A549 (cell line): ENCODE results near the gene NHERF1. TPM values are rescaled to one million over a fixed set of nuclear protein-coding genes. Genes with fewer than 3 reads are reported as not detected.

ENCODE experiments used
- ATAC-seq, 2 experiments: fragments of 200-7000 bp in 1 of 2; fragments of >200 bp in 1 of 2; cut with Nextera tagmentation in 1 of 2; cut with Tn5 transposase in 1 of 2; 3 replicates each; pipeline versions ENCODE4 v1.8.0 to v1.9.1; 2018 to 2020; ENCODE audit warnings: mild to moderate bottlenecking in 1 of 2, moderate library complexity in 1 of 2
- CTCF ChIA-PET: fragments of 300-600 bp; sonication (Branson Sonifier 250); formaldehyde crosslinking; extraction: SDS; loops from one replicate; lab custom pipeline; 2021; ENCODE audit warnings: antibody characterized with exemption, inconsistent platforms; lab: Yijun Ruan, JAX
- POLR2A ChIA-PET: fragments of 350-600 bp; formaldehyde crosslinking; extraction: SDS; loops from one replicate; lab custom pipeline; 2021; ENCODE audit warnings: antibody characterized with exemption, inconsistent platforms; lab: Yijun Ruan, JAX
- DNase-seq, 2 experiments: peaks; one replicate each; pipeline versions ENCODE4 v3.0.0 to v3.0.0-alpha.2; 2011 to 2016; ENCODE audit warnings: low read depth in 1 of 2, low spot score in 1 of 2
- FAIRE-seq: peaks from 2 replicates; lab custom pipeline; 2011; peaks lifted over from hg19 to GRCh38; lab: Jason Lieb, UNC
- H3K27ac ChIP-seq, 2 experiments: fragments of >200 bp; sonication (Bioruptor Twin); formaldehyde crosslinking; 3 replicates each; pipeline ENCODE4 v1.5.1; 2016 to 2017
- H3K4me1 ChIP-seq: fragments of >200 bp; sonication (Bioruptor Twin); formaldehyde crosslinking; 3 replicates; pipeline ENCODE4 v1.6.1; 2016
- H3K4me2 ChIP-seq: fragments of >200 bp; sonication (Bioruptor Twin); formaldehyde crosslinking; 3 replicates; pipeline ENCODE4 v1.6.1; 2016
- H3K4me3 ChIP-seq: fragments of >200 bp; sonication (Bioruptor Twin); formaldehyde crosslinking; 3 replicates; pipeline ENCODE4 v1.5.1; 2016
- H3K9me3 ChIP-seq: fragments of >200 bp; sonication (Bioruptor Twin); formaldehyde crosslinking; 3 replicates; pipeline ENCODE4 v1.6.1; 2016
- BHLHE40 ChIP-seq: IDR thresholded peaks from 2 replicates; pipeline ENCODE4 v1.6.1; 2012; ENCODE audit warnings: low read depth, low read length, inconsistent platforms
- CHD2 ChIP-seq: fragments of 150-350 bp; IDR thresholded peaks from 2 replicates; pipeline ENCODE4 v1.6.1; 2014; ENCODE audit warnings: low read length; ENCODE audit not compliant: partially characterized antibody
- CTCF ChIP-seq: fragments of >200 bp; sonication (Bioruptor Twin); formaldehyde crosslinking; IDR thresholded peaks from 3 replicates; pipeline ENCODE4 v1.5.1; 2016
- E2F6 ChIP-seq: IDR thresholded peaks from 2 replicates; pipeline ENCODE4 v1.6.1; 2012; ENCODE audit warnings: low read depth, borderline replicate concordance
- EHF ChIP-seq: fragments of 250-450 bp; sonication (Bioruptor Pico); IDR thresholded peaks from 2 replicates; pipeline ENCODE4 v1.5.0; 2020; ENCODE audit warnings: mild to moderate bottlenecking
- EHMT2 ChIP-seq: fragments of 200-600 bp; sonication (generic); IDR thresholded peaks from 2 replicates; pipeline ENCODE4 v1.6.1; 2016; ENCODE audit warnings: antibody characterized with exemption, low read depth, mild to moderate bottlenecking, moderate library complexity
- ELK1 ChIP-seq: fragments of 150-350 bp; IDR thresholded peaks from 2 replicates; pipeline ENCODE4 v1.6.1; 2014; ENCODE audit warnings: low read depth, mild to moderate bottlenecking, low read length
- EP300 ChIP-seq, 2 experiments: fragments of >200 bp; sonication (Bioruptor Twin); formaldehyde crosslinking; IDR thresholded peaks; 2 replicates in 1 of 2; 3 replicates in 1 of 2; pipeline ENCODE4 v1.6.1; 2016 to 2017
- FOSB ChIP-seq: fragments of 250-450 bp; sonication (Bioruptor Pico); IDR thresholded peaks from 2 replicates; pipeline ENCODE4 v1.5.0; 2020; ENCODE audit warnings: mild to moderate bottlenecking, moderate library complexity
- GATA3 ChIP-seq: IDR thresholded peaks from 2 replicates; pipeline ENCODE4 v1.6.1; 2012; ENCODE audit warnings: borderline replicate concordance
- HDAC2 ChIP-seq: fragments of 200-600 bp; sonication (generic); IDR thresholded peaks from 2 replicates; pipeline ENCODE4 v1.6.1; 2016
- HOXB5 ChIP-seq: fragments of 250-450 bp; sonication (Bioruptor Pico); IDR thresholded peaks from 2 replicates; pipeline ENCODE4 v1.5.0; 2020; ENCODE audit warnings: mild to moderate bottlenecking, moderate library complexity
- JUN ChIP-seq, 2 experiments: fragments of >200 bp; sonication (Bioruptor Twin); formaldehyde crosslinking; IDR thresholded peaks; 2 replicates in 1 of 2; 3 replicates in 1 of 2; pipeline ENCODE4 v1.6.1; 2016 to 2017
- KDM5A ChIP-seq: fragments of 200-600 bp; sonication (generic); IDR thresholded peaks from 2 replicates; pipeline ENCODE4 v1.6.1; 2016; ENCODE audit warnings: antibody characterized with exemption, mild to moderate bottlenecking
- MAX ChIP-seq: IDR thresholded peaks from 2 replicates; pipeline ENCODE4 v1.6.1; 2012
- MAZ ChIP-seq: fragments of 150-350 bp; IDR thresholded peaks from 2 replicates; pipeline ENCODE4 v1.6.1; 2014; ENCODE audit warnings: antibody characterized with exemption, low read depth, low read length, borderline replicate concordance
- NFE2L2 ChIP-seq: fragments of 150-350 bp; conservative IDR thresholded peaks from 2 replicates; pipeline ENCODE4 v1.6.1; 2014; ENCODE audit warnings: low read length
- NR3C1 ChIP-seq: fragments of >200 bp; sonication (Bioruptor Twin); formaldehyde crosslinking; IDR thresholded peaks from 3 replicates; pipeline ENCODE4 v1.6.1; 2017
- POLR2AphosphoS2 ChIP-seq: conservative IDR thresholded peaks from 2 replicates; pipeline ENCODE4 v1.6.1; 2012; ENCODE audit warnings: low read length, improper control_type of control experiment, inconsistent platforms
- RAD21 ChIP-seq, 2 experiments: fragments of >200 bp in 1 of 2; sonication (Bioruptor Twin) in 1 of 2; formaldehyde crosslinking in 1 of 2; IDR thresholded peaks in 1 of 2; conservative IDR thresholded peaks in 1 of 2; 2 replicates in 1 of 2; 3 replicates in 1 of 2; pipeline ENCODE4 v1.6.1; 2012 to 2018; ENCODE audit warnings: inconsistent platforms in 1 of 2
- REST ChIP-seq: fragments of 200-600 bp; sonication (generic); IDR thresholded peaks from 2 replicates; pipeline ENCODE4 v1.6.1; 2016; ENCODE audit warnings: antibody characterized with exemption, mild to moderate bottlenecking, moderate library complexity
- TFCP2L1 ChIP-seq: fragments of 250-450 bp; sonication (Bioruptor Pico); IDR thresholded peaks from 2 replicates; pipeline ENCODE4 v1.5.0; 2021; ENCODE audit warnings: mild to moderate bottlenecking
- TP53 ChIP-seq: fragments of 250-450 bp; sonication (Bioruptor Pico); IDR thresholded peaks from 2 replicates; pipeline ENCODE4 v1.5.0; 2021; ENCODE audit warnings: mild to moderate bottlenecking, moderate library complexity
- USF2 ChIP-seq: fragments of 450-650 bp; IDR thresholded peaks from 2 replicates; pipeline ENCODE4 v1.6.1; 2014; ENCODE audit warnings: antibody characterized with exemption
- WGBS: methylation state at CpG from one replicate; pipeline ENCODE4 v1.1.6; 2017; ENCODE audit errors: missing lambda C conversion rate; 5-methylcytosine and 5-hydroxymethylcytosine counted together
- polyA plus RNA-seq, 4 experiments: library from polyadenylated mRNA; depleted of rRNA in 3 of 4; stranded (reverse); fragments of >200 nt; fragmentation: RNase III in 1 of 4; extraction: RNeasy Plus Mini Kit Qiagen cat#74134 plus additional on column Dnase treatment in 1 of 4; gene quantifications; 2 replicates in 3 of 4; 3 replicates in 1 of 4; pipeline ENCODE4 v1.2.3, GENCODE V29; 2011 to 2017

Gene NHERF1
- polyA plus RNA-seq, 2 of the 4 experiments (the other 2 are of a cell fraction), result 41.5 to 51.5 TPM

- FAIRE-seq (no peak), DNase-seq (no peak), ATAC-seq (no peak)
- H3K4me2 ChIP-seq, result no peak overlapping the region
- no peaks in the 10 kb centered on the region for H3K9me3 ChIP-seq
- H3K4me1 ChIP-seq, result peaks cover 36% of the 10 kb centered on the region
- 86% methylated on average over 17 of the region's 17 CpGs for WGBS
- POLR2A ChIA-PET, result no interaction called here
- TF ChIP-seq MAZ, result no peak
- TF ChIP-seq EP300 (IDR thresholded peaks at IDR 0.05), result no peak
- TF ChIP-seq CTCF, result no peak
- no peak for TF ChIP-seq NFE2L2
- no peak for TF ChIP-seq TP53 (CRISPR knock-in tag)
- TF ChIP-seq FOSB (CRISPR knock-in tag), result no peak
- no peak for TF ChIP-seq CHD2
- TF ChIP-seq TFCP2L1 (CRISPR knock-in tag), result no peak
- no peak for TF ChIP-seq GATA3
- no peak for TF ChIP-seq MAX
- TF ChIP-seq BHLHE40, result no peak
- no peak for TF ChIP-seq KDM5A
- TF ChIP-seq RAD21 (conservative IDR thresholded peaks at IDR 0.05 in 1 of 2, IDR thresholded peaks at IDR 0.05 in 1 of 2), result no peak
- no peak for TF ChIP-seq POLR2AphosphoS2
- TF ChIP-seq HDAC2, result no peak
- TF ChIP-seq E2F6, result no peak
- TF ChIP-seq USF2, result no peak
- no peak for TF ChIP-seq NR3C1
- CTCF ChIA-PET, result interaction anchor here (0.6 to 7.8 kb wide), 6 partner anchors 14 to 175 kb away, joined by 3 to 107 read pairs (median 11); partner anchors contain the start of gene NAT9
- no peak overlapping the region for H3K4me3 ChIP-seq
- no peak overlapping the region for H3K27ac ChIP-seq
Observed at GRCh38 chr17:74740641-74741387, 7.6 kb upstream of the NHERF1 start.

GRCh38 chr17:74742153-74742515 is 6.3 kb upstream of the NHERF1 start:
- CTCF ChIA-PET, result interaction anchor here (0.6 to 7.8 kb wide), 11 partner anchors 18 to 262 kb away, joined by 3 to 107 read pairs (median 5); partner anchors contain the start of gene NAT9
- no peak for TF ChIP-seq HOXB5 (CRISPR knock-in tag)
- TF ChIP-seq CHD2, result no peak
- no peak for TF ChIP-seq JUN (IDR thresholded peaks at IDR 0.05)
- TF ChIP-seq CTCF, result no peak
- TF ChIP-seq EHF (CRISPR knock-in tag), result no peak
- TF ChIP-seq HDAC2, result no peak
- TF ChIP-seq EHMT2, result no peak
- no peak for TF ChIP-seq MAX
- no peak for TF ChIP-seq ELK1
- TF ChIP-seq E2F6, result no peak
- TF ChIP-seq GATA3, result no peak
- no peak for TF ChIP-seq REST

More at GRCh38 chr17:74742153-74742515, 6.3 kb upstream of the NHERF1 start:
- ATAC-seq (no peak), DNase-seq (no peak), FAIRE-seq (no peak)
- no peaks in the 10 kb centered on the region for H3K9me3 ChIP-seq
- WGBS, result 37% methylated on average over 4 of the region's 4 CpGs
- peak overlapping the region in 1 of 2 experiments; percentile 12; a peak in 1 of 6 replicates for H3K27ac ChIP-seq
- POLR2A ChIA-PET, result no interaction called here
- peak overlapping the region; percentile 17; the same call in 1 of the 3 replicates for H3K4me2 ChIP-seq
- peaks cover 29% of the 10 kb centered on the region for H3K4me1 ChIP-seq
- H3K4me3 ChIP-seq, result no peak overlapping the region
